HepG2 (cell line): ENCODE results near the gene CSK. TPM values are rescaled to one million over a fixed set of nuclear protein-coding genes. Genes with fewer than 3 reads are reported as not detected.

ENCODE experiments used
- AKAP8 ChIP-seq: sonication (generic); formaldehyde crosslinking; IDR thresholded peaks from 2 replicates; pipeline ENCODE4 v1.5.1; 2020; ENCODE audit warnings: mild to moderate bottlenecking, missing genetic modification reagents
- ELF3 ChIP-seq: IDR thresholded peaks from 2 replicates; pipeline ENCODE4 v1.6.1; 2016; ENCODE audit warnings: missing genetic modification reagents, missing compliant biosample characterization
- JUN ChIP-seq: sonication (generic); formaldehyde crosslinking; IDR thresholded peaks from 2 replicates; pipeline ENCODE4 v1.4.0; 2020; ENCODE audit warnings: mild to moderate bottlenecking, missing genetic modification reagents
- MIER3 ChIP-seq: IDR thresholded peaks from 2 replicates; pipeline ENCODE4 v1.6.1; 2016; ENCODE audit warnings: missing compliant biosample characterization, borderline replicate concordance
- MXI1 ChIP-seq: IDR thresholded peaks from 3 replicates; pipeline ENCODE4 v1.6.1; 2012; ENCODE audit warnings: low read depth, low read length, inconsistent platforms, borderline replicate concordance
- NR2C2 ChIP-seq: sonication (generic); formaldehyde crosslinking; IDR thresholded peaks from 2 replicates; pipeline ENCODE4 v1.4.0; 2020; ENCODE audit warnings: missing genetic modification reagents, mild to moderate bottlenecking, moderate library complexity, borderline replicate concordance
- PHF21A ChIP-seq: sonication (generic); formaldehyde crosslinking; IDR thresholded peaks from 2 replicates; pipeline ENCODE4 v1.5.0; 2020; ENCODE audit warnings: mild to moderate bottlenecking, missing genetic modification reagents
- POLR2AphosphoS5 ChIP-seq: IDR thresholded peaks from 2 replicates; pipeline ENCODE4 v1.6.1; 2012; ENCODE audit warnings: low read depth, low read length
- RBM39 ChIP-seq: fragments of 200-400 bp; formaldehyde crosslinking; IDR thresholded peaks from one replicate; pipeline ENCODE4 v1.6.1; 2018; ENCODE audit warnings: antibody characterized with exemption, mild to moderate bottlenecking, low read depth, low read length; ENCODE audit not compliant: poor library complexity, severe bottlenecking
- REPIN1 ChIP-seq: sonication (generic); formaldehyde crosslinking; IDR thresholded peaks from 2 replicates; pipeline ENCODE4 v1.8.0; 2022; ENCODE audit warnings: missing genetic modification reagents, low read depth, mild to moderate bottlenecking, borderline replicate concordance
- SRSF4 ChIP-seq: fragments of 200-400 bp; formaldehyde crosslinking; IDR thresholded peaks from one replicate; pipeline ENCODE4 v1.6.1; 2018; ENCODE audit warnings: mild to moderate bottlenecking, low read depth, low read length, moderate library complexity; ENCODE audit not compliant: poor library complexity, severe bottlenecking
- TMF1 ChIP-seq: sonication (generic); formaldehyde crosslinking; IDR thresholded peaks from 2 replicates; pipeline ENCODE4 v1.8.1; 2022; ENCODE audit warnings: low read depth, missing genetic modification reagents
- WIZ ChIP-seq: sonication (generic); formaldehyde crosslinking; IDR thresholded peaks from 2 replicates; pipeline ENCODE4 v1.5.1; 2020; ENCODE audit warnings: mild to moderate bottlenecking, missing genetic modification reagents
- ZFX ChIP-seq: sonication (generic); formaldehyde crosslinking; IDR thresholded peaks from 2 replicates; pipeline ENCODE4 v1.4.0; 2020; ENCODE audit warnings: mild to moderate bottlenecking, low read depth, missing genetic modification reagents, moderate library complexity
- ZNF33A ChIP-seq: sonication (generic); formaldehyde crosslinking; IDR thresholded peaks from 2 replicates; pipeline ENCODE4 v1.5.1; 2020; ENCODE audit warnings: missing genetic modification reagents, mild to moderate bottlenecking, moderate library complexity, borderline replicate concordance
- ZNF441 ChIP-seq: sonication (generic); formaldehyde crosslinking; IDR thresholded peaks from 2 replicates; pipeline ENCODE4 v1.7.0; 2021; ENCODE audit warnings: missing genetic modification reagents, borderline replicate concordance
- ZNF451 ChIP-seq: sonication (generic); formaldehyde crosslinking; IDR thresholded peaks from 2 replicates; pipeline ENCODE4 v1.5.0; 2020; ENCODE audit warnings: mild to moderate bottlenecking, missing genetic modification reagents
- ZNF460 ChIP-seq: sonication (generic); formaldehyde crosslinking; IDR thresholded peaks from 2 replicates; pipeline ENCODE4 v1.5.1; 2020; ENCODE audit warnings: missing genetic modification reagents, mild to moderate bottlenecking, borderline replicate concordance
- ZNF549 ChIP-seq: sonication (generic); formaldehyde crosslinking; IDR thresholded peaks from 2 replicates; pipeline ENCODE4 v1.5.0; 2020; ENCODE audit warnings: missing genetic modification reagents
- ZNF678 ChIP-seq: sonication (generic); formaldehyde crosslinking; IDR thresholded peaks from 2 replicates; pipeline ENCODE4 v1.4.0; 2020; ENCODE audit warnings: mild to moderate bottlenecking, missing genetic modification reagents
- ZNF768 ChIP-seq: sonication (generic); formaldehyde crosslinking; IDR thresholded peaks from 2 replicates; pipeline ENCODE4 v1.4.0; 2020; ENCODE audit warnings: missing genetic modification reagents
- polyA plus RNA-seq, 8 experiments: library from polyadenylated mRNA; depleted of rRNA in 3 of 8; stranded (reverse) in 7 of 8; unstranded in 1 of 8; fragments of >200 nt; fragmentation: Illumina TruSeq in 4 of 8; extraction: Trizol in 4 of 8; gene quantifications; 2 replicates each; pipeline versions ENCODE4 v1.2.1 to v1.2.3, GENCODE V29; 2011 to 2016; ENCODE audit warnings: low read depth in 4 of 8, missing spikeins in 1 of 8, mixed read lengths in 1 of 8; ENCODE audit not compliant: insufficient read depth in 1 of 8
- total RNA-seq, 5 experiments: library from RNA; depleted of rRNA; stranded (reverse); fragments of >200 nt; fragmentation: Illumina TruSeq; extraction: Trizol; gene quantifications; 2 replicates each; pipeline ENCODE4 v1.2.3, GENCODE V29; 2016; ENCODE audit warnings: low read depth in 1 of 5
- TF ChIP-seq, protein P1 (sequence below): sonication (generic); IDR thresholded peaks from 2 replicates; pipeline ENCODE4 v1.6.1; 2016; ENCODE audit warnings: low read depth, borderline replicate concordance
- TF ChIP-seq, protein P2 (sequence below): sonication (generic); formaldehyde crosslinking; IDR thresholded peaks from 2 replicates; pipeline ENCODE4 v1.8.1; 2023; ENCODE audit warnings: mild to moderate bottlenecking, inconsistent platforms, moderate library complexity, missing genetic modification reagents, borderline replicate concordance
- TF ChIP-seq, protein P3 (sequence below): IDR thresholded peaks from 2 replicates; pipeline ENCODE4 v1.6.1; 2016; ENCODE audit warnings: low read depth, borderline replicate concordance
- TF ChIP-seq, protein P4 (sequence below): sonication (generic); formaldehyde crosslinking; IDR thresholded peaks from 2 replicates; pipeline ENCODE4 v1.5.0; 2020; ENCODE audit warnings: mild to moderate bottlenecking, missing genetic modification reagents, borderline replicate concordance

The CSK gene
- total and polyA plus RNA-seq, 2 of the 13 experiments (the other 11 are each of a cell fraction or from before 2014, with no cell fraction given): 12.5 to 21.3 TPM

DNA sequence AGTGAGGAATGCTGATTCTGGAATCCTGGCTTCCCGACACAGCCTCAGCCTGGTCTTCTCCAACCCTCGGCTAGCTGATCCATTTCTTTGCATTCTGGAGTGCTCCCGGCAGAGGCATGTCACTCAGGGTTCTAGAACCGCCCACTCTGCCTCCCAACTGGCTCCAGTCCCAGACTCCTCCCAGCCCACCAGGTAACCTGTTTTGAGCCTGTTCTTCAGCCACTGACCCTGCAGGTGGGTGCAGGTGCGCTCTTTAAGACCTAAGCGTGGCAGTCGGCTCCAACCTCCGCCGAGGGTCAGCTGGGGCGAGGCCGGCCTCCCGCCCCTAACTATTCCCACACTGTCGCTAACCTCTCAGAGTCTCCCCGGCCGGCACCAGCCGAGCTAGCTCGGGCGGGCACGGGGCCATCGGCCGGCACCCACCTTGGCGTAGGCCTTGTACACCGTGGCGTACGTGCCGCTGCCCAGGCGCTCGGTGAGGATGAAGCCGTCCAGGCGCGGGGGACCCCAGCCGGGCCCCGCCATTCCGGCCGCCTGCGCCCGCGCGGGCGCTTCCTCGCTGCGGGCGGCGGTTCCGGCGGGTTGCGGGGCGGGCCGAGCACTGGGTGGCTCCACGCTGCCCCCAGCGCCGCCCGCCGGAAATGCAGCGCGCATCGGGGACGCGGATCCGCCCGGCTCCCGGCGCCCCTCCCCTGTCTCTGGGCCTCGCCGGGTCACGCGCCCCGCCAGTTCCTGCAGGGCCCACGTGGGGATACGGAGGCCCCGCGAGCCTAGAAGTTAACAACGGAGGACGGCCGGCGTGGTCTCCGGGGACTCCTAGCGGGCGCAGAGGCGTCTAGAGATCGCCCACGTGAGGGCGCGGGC, 60.9 kb downstream of the CSK start, which contains the start of gene ULK3 (continued):
- TF ChIP-seq, protein P1, sequence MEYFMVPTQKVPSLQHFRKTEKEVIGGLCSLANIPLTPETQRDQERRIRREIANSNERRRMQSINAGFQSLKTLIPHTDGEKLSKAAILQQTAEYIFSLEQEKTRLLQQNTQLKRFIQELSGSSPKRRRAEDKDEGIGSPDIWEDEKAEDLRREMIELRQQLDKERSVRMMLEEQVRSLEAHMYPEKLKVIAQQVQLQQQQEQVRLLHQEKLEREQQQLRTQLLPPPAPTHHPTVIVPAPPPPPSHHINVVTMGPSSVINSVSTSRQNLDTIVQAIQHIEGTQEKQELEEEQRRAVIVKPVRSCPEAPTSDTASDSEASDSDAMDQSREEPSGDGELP: peak; percentile 39; the same call in 1 of the 2 replicates
- TF ChIP-seq SRSF4 (no peak), ZNF549 (no peak), ELF3 (CRISPR knock-in tag) (no peak), TMF1 (CRISPR knock-in tag) (0 out of 2 replicates have a peak, but pooled peaks have one; percentile 59), ZFX (CRISPR knock-in tag) (peak; percentile 67), ZNF460 (CRISPR knock-in tag) (no peak), ZNF451 (CRISPR knock-in tag) (peak; percentile 87), ZNF768 (CRISPR knock-in tag) (no peak; the same call in 1 of the 2 replicates), MXI1 (peak; percentile 96; the same call in 2 of the 3 replicates), ZNF678 (CRISPR knock-in tag) (peak; percentile 16; the same call in 1 of the 2 replicates), REPIN1 (CRISPR knock-in tag) (peak; percentile 20; the same call in 1 of the 2 replicates), MIER3 (CRISPR knock-in tag) (no peak; the same call in 1 of the 2 replicates), NR2C2 (CRISPR knock-in tag) (0 out of 2 replicates have a peak, but pooled peaks have one; percentile 15), JUN (CRISPR knock-in tag) (peak; percentile 44; the same call in 1 of the 2 replicates), WIZ (0 out of 2 replicates have a peak, but pooled peaks have one; percentile 22), AKAP8 (peak; percentile 94), ZNF33A (no peak), RBM39 (peak; percentile 40), ZNF441 (0 out of 2 replicates have a peak, but pooled peaks have one; percentile 62), PHF21A (CRISPR knock-in tag) (0 out of 2 replicates have a peak, but pooled peaks have one; percentile 24), POLR2AphosphoS5 (peak; percentile 55)
- TF ChIP-seq, protein P2, sequence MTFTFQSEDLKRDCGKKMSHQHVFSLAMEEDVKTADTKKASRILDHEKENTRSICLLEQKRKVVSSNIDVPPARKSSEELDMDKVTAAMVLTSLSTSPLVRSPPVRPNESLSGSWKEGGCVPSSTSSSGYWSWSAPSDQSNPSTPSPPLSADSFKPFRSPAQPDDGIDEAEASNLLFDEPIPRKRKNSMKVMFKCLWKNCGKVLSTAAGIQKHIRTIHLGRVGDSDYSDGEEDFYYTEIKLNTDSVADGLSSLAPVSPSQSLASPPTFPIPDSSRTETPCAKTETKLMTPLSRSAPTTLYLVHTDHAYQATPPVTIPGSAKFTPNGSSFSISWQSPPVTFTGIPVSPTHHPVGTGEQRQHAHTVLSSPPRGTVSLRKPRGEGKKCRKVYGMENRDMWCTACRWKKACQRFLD (CRISPR knock-in tag): peak; percentile 60; the same call in 1 of the 2 replicates
- TF ChIP-seq, protein P3, sequence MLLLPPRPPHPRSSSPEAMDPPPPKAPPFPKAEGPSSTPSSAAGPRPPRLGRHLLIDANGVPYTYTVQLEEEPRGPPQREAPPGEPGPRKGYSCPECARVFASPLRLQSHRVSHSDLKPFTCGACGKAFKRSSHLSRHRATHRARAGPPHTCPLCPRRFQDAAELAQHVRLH (CRISPR knock-in tag): peak; percentile 23; the same call in 1 of the 2 replicates
- TF ChIP-seq, protein P4, sequence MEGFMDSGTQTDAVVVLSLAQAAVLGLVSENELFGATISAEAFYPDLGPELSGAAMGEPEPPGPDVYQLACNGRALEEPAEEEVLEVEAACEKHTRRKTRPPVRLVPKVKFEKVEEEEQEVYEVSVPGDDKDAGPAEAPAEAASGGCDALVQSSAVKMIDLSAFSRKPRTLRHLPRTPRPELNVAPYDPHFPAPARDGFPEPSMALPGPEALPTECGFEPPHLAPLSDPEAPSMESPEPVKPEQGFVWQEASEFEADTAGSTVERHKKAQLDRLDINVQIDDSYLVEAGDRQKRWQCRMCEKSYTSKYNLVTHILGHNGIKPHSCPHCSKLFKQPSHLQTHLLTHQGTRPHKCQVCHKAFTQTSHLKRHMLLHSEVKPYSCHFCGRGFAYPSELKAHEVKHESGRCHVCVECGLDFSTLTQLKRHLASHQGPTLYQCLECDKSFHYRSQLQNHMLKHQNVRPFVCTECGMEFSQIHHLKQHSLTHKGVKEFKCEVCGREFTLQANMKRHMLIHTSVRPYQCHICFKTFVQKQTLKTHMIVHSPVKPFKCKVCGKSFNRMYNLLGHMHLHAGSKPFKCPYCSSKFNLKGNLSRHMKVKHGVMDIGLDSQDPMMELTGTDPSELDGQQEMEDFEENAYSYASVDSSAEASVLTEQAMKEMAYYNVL (CRISPR knock-in tag): no peak; the same call in 1 of the 2 replicates
